ENCODE results near the gene INPP5F. TPM values are rescaled to one million over a fixed set of nuclear protein-coding genes. Genes with fewer than 3 reads are reported as not detected.

INPP5F gene
- total and polyA plus RNA-seq, 2 experiments from 2014 or later: 41.4 to 86.0 TPM

- no peak overlapping the region for H3K4me3 Mint-ChIP-seq
- Histone ChIP-seq H3K4me3 (no peak overlapping the region), H3K79me2 (replicated peaks; ENCODE audit: insufficient read depth) (no peaks in the 10 kb centered on the region), H3K4me1 (ENCODE audit: insufficient read depth) (no peaks in the 10 kb centered on the region), H3K9me2 (ENCODE audit: insufficient read depth) (no peaks in the 10 kb centered on the region), H3F3A (replicated peaks; ENCODE audit: low read depth) (no peaks in the 10 kb centered on the region), H3K27me3 (ENCODE audit: insufficient read depth) (no peaks in the 10 kb centered on the region), H2AFZ (no peak overlapping the region), H4K20me1 (replicated peaks; ENCODE audit: insufficient read depth) (0 out of 2 replicates have a peak, but pooled peaks cover 3% of the 10 kb centered on the region), H3K36me3 (ENCODE audit: insufficient read depth) (no peaks in the 10 kb centered on the region), H3K27ac (ENCODE audit: low read depth) (no peak overlapping the region), H3K4me2 (no peak overlapping the region)
- peaks cover 8% of the 10 kb centered on the region for H3K4me1 Mint-ChIP-seq
- no peak for DNase-seq (ENCODE audit: low spot score)
- no peak for TF ChIP-seq ZNF114 (CRISPR knock-in tag; IDR thresholded peaks at IDR 0.05)
- no peak for TF ChIP-seq EZH2phosphoT487 (IDR thresholded peaks at IDR 0.05; ENCODE audit: unreplicated experiment)
- no peak for TF ChIP-seq EZH2 (IDR thresholded peaks at IDR 0.05; ENCODE audit: low read depth, unreplicated experiment)
- H3K27ac Mint-ChIP-seq: no peak overlapping the region
- H3K36me3 Mint-ChIP-seq (ENCODE audit: low read depth): no peaks in the 10 kb centered on the region
- no peaks in the 10 kb centered on the region for H3K9me3 Mint-ChIP-seq
- ATAC-seq: no peak; the same call in 2 of the 3 replicates
- H3K27me3 Mint-ChIP-seq (ENCODE audit: insufficient read depth, low read depth, poor library complexity): no peaks in the 10 kb centered on the region
These were observed 37.3 kb downstream of the INPP5F start for GRCh38 chr10:119762805-119763798.

GRCh38 chr10:119768455-119769094 lies 42.7 kb downstream of the INPP5F start:
- Histone ChIP-seq H3K4me2 (no peak overlapping the region), H3K4me1 (ENCODE audit: insufficient read depth) (no peaks in the 10 kb centered on the region), H3F3A (replicated peaks; ENCODE audit: low read depth) (no peaks in the 10 kb centered on the region), H2AFZ (no peak overlapping the region), H3K4me3 (no peak overlapping the region), H3K9me2 (ENCODE audit: insufficient read depth) (no peaks in the 10 kb centered on the region), H3K27ac (ENCODE audit: low read depth) (no peak overlapping the region), H3K36me3 (ENCODE audit: insufficient read depth) (no peaks in the 10 kb centered on the region), H3K27me3 (ENCODE audit: insufficient read depth) (no peaks in the 10 kb centered on the region), H3K79me2 (replicated peaks; ENCODE audit: insufficient read depth) (no peaks in the 10 kb centered on the region), H4K20me1 (replicated peaks; ENCODE audit: insufficient read depth) (no peaks in the 10 kb centered on the region)
- H3K4me1 Mint-ChIP-seq: peaks cover 4% of the 10 kb centered on the region; the same call in 2 of the 3 replicates
- no peaks in the 10 kb centered on the region for H3K9me3 Mint-ChIP-seq
- H3K4me3 Mint-ChIP-seq: no peak overlapping the region
- H3K27me3 Mint-ChIP-seq (ENCODE audit: insufficient read depth, low read depth, poor library complexity): no peaks in the 10 kb centered on the region
- no peak overlapping the region; the same call in 1 of the 2 replicates for H3K27ac Mint-ChIP-seq
- DNase-seq (ENCODE audit: low spot score): no peak
- no peak for ATAC-seq
- no peaks in the 10 kb centered on the region for H3K36me3 Mint-ChIP-seq (ENCODE audit: low read depth)
- TF ChIP-seq CREB1 (CRISPR knock-in tag; IDR thresholded peaks at IDR 0.05; ENCODE audit: low read depth): no peak
- no peak for TF ChIP-seq POLR2AphosphoS5 (IDR thresholded peaks at IDR 0.05; ENCODE audit: low read depth)
- no peak for TF ChIP-seq ZNF331 (CRISPR knock-in tag; IDR thresholded peaks at IDR 0.05; ENCODE audit: low read depth)
- TF ChIP-seq CTCF (conservative IDR thresholded peaks at IDR 0.05; ENCODE audit: low read depth in 2 of 2): no peak
- TF ChIP-seq STAT1 (IDR thresholded peaks at IDR 0.05; ENCODE audit: unreplicated experiment): no peak
- TF ChIP-seq REST (IDR thresholded peaks at IDR 0.05; ENCODE audit: unreplicated experiment): no peak
